Ovary (tissue), 3 donors: ENCODE results near the gene ANK2.

Source experiments
- EP300 ChIP-seq: sonication (generic); formaldehyde crosslinking; IDR thresholded peaks from one replicate; pipeline ENCODE4 v1.6.1; 2017; ENCODE audit warnings: antibody characterized with exemption
- POLR2A ChIP-seq: fragments of 450-650 bp; IDR thresholded peaks from one replicate; pipeline ENCODE4 v1.6.1; 2017; ENCODE audit warnings: antibody characterized with exemption, mild to moderate bottlenecking, moderate library complexity
- TF ChIP-seq, protein P1 (sequence below), 3 donors: fragments of 450-650 bp in 2 of 3; fragments of 200-600 bp in 1 of 3; IDR thresholded peaks; one replicate each; pipeline versions ENCODE4 v1.5.1 to v1.8.0; 2016 to 2022; ENCODE audit warnings: antibody characterized with exemption in 3 of 3, mild to moderate bottlenecking in 1 of 3
- donor health status: DM: no; HTN: no; CAD: no.

DNA sequence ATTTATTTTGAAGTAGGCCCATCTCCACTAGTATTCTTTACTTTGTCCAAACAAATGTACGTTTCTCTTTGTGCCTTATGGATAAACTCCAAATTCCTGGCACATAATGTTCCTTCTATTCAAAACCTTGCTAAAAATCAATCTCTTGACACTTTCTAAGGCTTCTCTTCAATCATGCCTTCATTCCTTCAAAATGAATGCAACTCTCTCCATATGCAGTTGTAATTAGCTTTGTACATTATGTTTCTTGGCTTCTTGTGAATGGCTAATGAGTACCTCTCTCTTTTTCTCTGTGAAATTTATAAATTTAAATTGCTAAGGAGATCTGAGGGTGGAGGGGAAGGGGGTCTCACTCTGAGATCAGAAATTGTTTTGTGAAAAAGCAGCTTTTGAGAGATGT is 24.0 kb upstream of the ANK2 start:
- TF ChIP-seq, protein P1, sequence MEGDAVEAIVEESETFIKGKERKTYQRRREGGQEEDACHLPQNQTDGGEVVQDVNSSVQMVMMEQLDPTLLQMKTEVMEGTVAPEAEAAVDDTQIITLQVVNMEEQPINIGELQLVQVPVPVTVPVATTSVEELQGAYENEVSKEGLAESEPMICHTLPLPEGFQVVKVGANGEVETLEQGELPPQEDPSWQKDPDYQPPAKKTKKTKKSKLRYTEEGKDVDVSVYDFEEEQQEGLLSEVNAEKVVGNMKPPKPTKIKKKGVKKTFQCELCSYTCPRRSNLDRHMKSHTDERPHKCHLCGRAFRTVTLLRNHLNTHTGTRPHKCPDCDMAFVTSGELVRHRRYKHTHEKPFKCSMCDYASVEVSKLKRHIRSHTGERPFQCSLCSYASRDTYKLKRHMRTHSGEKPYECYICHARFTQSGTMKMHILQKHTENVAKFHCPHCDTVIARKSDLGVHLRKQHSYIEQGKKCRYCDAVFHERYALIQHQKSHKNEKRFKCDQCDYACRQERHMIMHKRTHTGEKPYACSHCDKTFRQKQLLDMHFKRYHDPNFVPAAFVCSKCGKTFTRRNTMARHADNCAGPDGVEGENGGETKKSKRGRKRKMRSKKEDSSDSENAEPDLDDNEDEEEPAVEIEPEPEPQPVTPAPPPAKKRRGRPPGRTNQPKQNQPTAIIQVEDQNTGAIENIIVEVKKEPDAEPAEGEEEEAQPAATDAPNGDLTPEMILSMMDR (IDR thresholded peaks at IDR 0.05), result no peak
- TF ChIP-seq EP300, result no peak
- no peak for TF ChIP-seq POLR2A
